ENCODE measurements around the gene ANKLE1. TPM values are rescaled to one million over a fixed set of nuclear protein-coding genes. Genes with fewer than 3 reads are reported as not detected.

ANKLE1 gene
- polyA plus RNA-seq, 1 experiment, result 0.38 TPM

GRCh38 chr19:17275441-17276175 is 6.1 kb upstream of the ANKLE1 start:
- POLR2A ChIA-PET, result no interaction called here
- Histone ChIP-seq H3K4me3 (ENCODE audit: low read depth, low read length) (no peak overlapping the region), H3K36me3 (ENCODE audit: control insufficient read depth, insufficient read depth, low read length) (peaks cover 23% of the 10 kb centered on the region), H3K27me3 (ENCODE audit: control insufficient read depth, insufficient read depth, low read length) (no peaks in the 10 kb centered on the region)
- no peak for DNase-seq (ENCODE audit: low read depth)
- no peak for TF ChIP-seq CTCF (IDR thresholded peaks at IDR 0.05; ENCODE audit: insufficient read depth, low read depth, low read length)
- CTCF ChIA-PET, result interaction anchor here (0.6 kb wide), 1 partner anchor 178 kb away, joined by 3 read pairs; no protein-coding TSS in a partner anchor

GRCh38 chr19:17279436-17279835 is 2.3 kb upstream of the ANKLE1 start:
- no peak for TF ChIP-seq CTCF (IDR thresholded peaks at IDR 0.05; ENCODE audit: insufficient read depth, low read depth, low read length)
- Histone ChIP-seq H3K27me3 (ENCODE audit: control insufficient read depth, insufficient read depth, low read length) (no peaks in the 10 kb centered on the region), H3K4me3 (ENCODE audit: low read depth, low read length) (no peak overlapping the region), H3K36me3 (ENCODE audit: control insufficient read depth, insufficient read depth, low read length) (peaks cover 11% of the 10 kb centered on the region)
- ChIA-PET CTCF (interaction anchor here (0.6 to 1.3 kb wide), 2 partner anchors 24 to 551 kb away, joined by 3 read pairs; partner anchors contain the start of gene ABHD8), POLR2A (no interaction called here)
- no peak for DNase-seq (ENCODE audit: low read depth)

- CTCF ChIA-PET, result interaction anchor here (0.6 to 4.2 kb wide), 20 partner anchors 9 to 219 kb away, joined by 3 to 25 read pairs (median 5); partner anchors contain the start of genes BABAM1, HAUS8, OCEL1 and USE1
- no peaks in the 10 kb centered on the region for H3K36me3 ChIP-seq (ENCODE audit: control insufficient read depth, insufficient read depth, low read length)
- POLR2A ChIA-PET, result no interaction called here
- TF ChIP-seq CTCF (IDR thresholded peaks at IDR 0.05; ENCODE audit: insufficient read depth, low read depth, low read length), result peak; percentile 95
- DNase-seq (ENCODE audit: low read depth), result no peak
- H3K4me3 ChIP-seq (ENCODE audit: low read depth, low read length), result peak overlapping the region; percentile 28
- no peaks in the 10 kb centered on the region for H3K27me3 ChIP-seq (ENCODE audit: control insufficient read depth, insufficient read depth, low read length)
Observed at GRCh38 chr19:17282488-17283125, 906 bp downstream of the ANKLE1 start.

- ChIA-PET POLR2A (no interaction called here), CTCF (interaction anchor here (0.7 to 4.2 kb wide), 18 partner anchors 8 to 218 kb away, joined by 3 to 25 read pairs (median 6); partner anchors contain the start of genes HAUS8, USE1 and USHBP1)
- no peak for TF ChIP-seq CTCF (IDR thresholded peaks at IDR 0.05; ENCODE audit: insufficient read depth, low read depth, low read length)
- H3K36me3 ChIP-seq (ENCODE audit: control insufficient read depth, insufficient read depth, low read length), result no peaks in the 10 kb centered on the region
- DNase-seq (ENCODE audit: low read depth), result no peak
- no peaks in the 10 kb centered on the region for H3K27me3 ChIP-seq (ENCODE audit: control insufficient read depth, insufficient read depth, low read length)
- no peak overlapping the region for H3K4me3 ChIP-seq (ENCODE audit: low read depth, low read length)
Observed at GRCh38 chr19:17283504-17283996, 1.8 kb downstream of the ANKLE1 start.

- no peak for TF ChIP-seq CTCF (IDR thresholded peaks at IDR 0.05; ENCODE audit: insufficient read depth, low read depth, low read length)
- POLR2A ChIA-PET, result no interaction called here
- CTCF ChIA-PET, result no interaction called here
- no peak for DNase-seq (ENCODE audit: low read depth)
- Histone ChIP-seq H3K36me3 (ENCODE audit: control insufficient read depth, insufficient read depth, low read length) (no peaks in the 10 kb centered on the region), H3K27me3 (ENCODE audit: control insufficient read depth, insufficient read depth, low read length) (no peaks in the 10 kb centered on the region), H3K4me3 (ENCODE audit: low read depth, low read length) (no peak overlapping the region)
Observed at GRCh38 chr19:17285415-17286135, 3.9 kb downstream of the ANKLE1 start.
